Neural progenitor cell (in vitro differentiated cells): ENCODE results near the gene CTNNA3. TPM values are rescaled to one million over a fixed set of nuclear protein-coding genes. Genes with fewer than 3 reads are reported as not detected.

Source experiments
- DNase-seq: peaks from one replicate; pipeline ENCODE4 v3.0.0-alpha.2; 2016; ENCODE audit warnings: low spot score
- H2AFZ ChIP-seq: fragments of 200-600 bp; sonication (generic); replicated peaks from 2 replicates; pipeline ENCODE4 v1.6.1; 2016; ENCODE audit warnings: antibody characterized with exemption
- H3F3A ChIP-seq: fragments of 200-600 bp; sonication (generic); 2 replicates; pipeline ENCODE4 v1.6.1; 2016; ENCODE audit warnings: antibody characterized with exemption, low read depth
- H3K27ac ChIP-seq: fragments of 200-600 bp; sonication (generic); 2 replicates; pipeline ENCODE4 v1.5.1; 2016; ENCODE audit warnings: mild to moderate bottlenecking
- H3K27me3 ChIP-seq: fragments of 200-600 bp; sonication (generic); 2 replicates; pipeline ENCODE4 v1.6.1; 2016; ENCODE audit warnings: mild to moderate bottlenecking, moderate library complexity
- H3K36me3 ChIP-seq: fragments of 200-600 bp; sonication (generic); 2 replicates; pipeline ENCODE4 v1.5.1; 2016
- H3K4me1 ChIP-seq: fragments of 200-600 bp; sonication (generic); 2 replicates; pipeline ENCODE4 v1.6.1; 2016; ENCODE audit warnings: mixed run types
- H3K4me2 ChIP-seq: fragments of 200-600 bp; sonication (generic); 2 replicates; pipeline ENCODE4 v1.6.1; 2016
- H3K4me3 ChIP-seq: fragments of 200-600 bp; sonication (generic); 2 replicates; pipeline ENCODE4 v1.5.1; 2016
- H3K79me2 ChIP-seq: fragments of 200-600 bp; sonication (generic); 2 replicates; pipeline ENCODE4 v1.6.1; 2016; ENCODE audit warnings: low read depth
- H3K9ac ChIP-seq: fragments of 200-600 bp; sonication (generic); 2 replicates; pipeline ENCODE4 v1.6.1; 2016
- H3K9me3 ChIP-seq: fragments of 200-600 bp; sonication (generic); 2 replicates; pipeline ENCODE4 v1.5.1; 2016; ENCODE audit warnings: low read depth
- H4K20me1 ChIP-seq: fragments of 200-600 bp; sonication (generic); 2 replicates; pipeline ENCODE4 v1.6.1; 2016; ENCODE audit warnings: low read depth
- H3K27ac Mint-ChIP-seq: 3 replicates; pipeline ENCODE4 v1.8.0; 2021; ENCODE audit warnings: mixed read lengths
- H3K27me3 Mint-ChIP-seq: 2 replicates; pipeline ENCODE4 v1.8.0; 2022; ENCODE audit warnings: low read depth, mild to moderate bottlenecking, inconsistent platforms, moderate library complexity, mixed read lengths; ENCODE audit not compliant: insufficient read depth
- H3K36me3 Mint-ChIP-seq: 3 replicates; pipeline ENCODE4 v1.8.0; 2021; ENCODE audit warnings: mixed read lengths
- H3K4me1 Mint-ChIP-seq: 3 replicates; pipeline ENCODE4 v1.8.0; 2021; ENCODE audit warnings: mixed read lengths
- H3K4me3 Mint-ChIP-seq: 3 replicates; pipeline ENCODE4 v1.8.0; 2021; ENCODE audit warnings: mild to moderate bottlenecking, moderate library complexity, mixed read lengths
- H3K9me3 Mint-ChIP-seq: 3 replicates; pipeline ENCODE4 v1.8.0; 2020; ENCODE audit warnings: mixed read lengths
- CTCF ChIP-seq: fragments of 200-600 bp; sonication (generic); IDR thresholded peaks from 2 replicates; pipeline ENCODE4 v1.5.1; 2017; ENCODE audit warnings: antibody characterized with exemption, mild to moderate bottlenecking
- EZH2 ChIP-seq: fragments of 200-600 bp; sonication (generic); IDR thresholded peaks from 2 replicates; pipeline ENCODE4 v1.6.1; 2017; ENCODE audit warnings: antibody characterized with exemption, mild to moderate bottlenecking, moderate library complexity
- EZH2phosphoT487 ChIP-seq: fragments of 200-600 bp; sonication (generic); IDR thresholded peaks from 2 replicates; pipeline ENCODE4 v1.6.1; 2017; ENCODE audit warnings: antibody characterized with exemption
- total RNA-seq: library from RNA; depleted of rRNA; stranded (reverse); fragments of >200 nt; gene quantifications from 2 replicates; pipeline ENCODE4 v1.2.3, GENCODE V29; 2015; ENCODE audit warnings: low replicate concordance

Gene CTNNA3
- total RNA-seq, 1 donor from 2014 or later, result 12.9 TPM

- no peak overlapping the region for H3K27ac Mint-ChIP-seq
- H3K9me3 Mint-ChIP-seq, result no peaks in the 10 kb centered on the region
- H3K4me3 Mint-ChIP-seq, result no peak overlapping the region
- Histone ChIP-seq H4K20me1 (no peaks in the 10 kb centered on the region), H3K4me3 (no peak overlapping the region), H3K27me3 (no peaks in the 10 kb centered on the region), H2AFZ (no peak overlapping the region), H3K36me3 (no peaks in the 10 kb centered on the region), H3F3A (no peaks in the 10 kb centered on the region), H3K4me1 (no peaks in the 10 kb centered on the region), H3K9ac (no peak overlapping the region), H3K4me2 (no peak overlapping the region), H3K9me3 (no peaks in the 10 kb centered on the region), H3K79me2 (no peaks in the 10 kb centered on the region), H3K27ac (no peak overlapping the region)
- DNase-seq, result no peak
- no peaks in the 10 kb centered on the region for H3K27me3 Mint-ChIP-seq
- H3K36me3 Mint-ChIP-seq, result no peaks in the 10 kb centered on the region
- H3K4me1 Mint-ChIP-seq, result no peaks in the 10 kb centered on the region
- TF ChIP-seq EZH2 (no peak), EZH2phosphoT487 (no peak), CTCF (no peak)
Observed at GRCh38 chr10:67296926-67297325, 399.1 kb downstream of the CTNNA3 start.

- Mint-ChIP-seq H3K36me3 (no peaks in the 10 kb centered on the region), H3K4me3 (no peak overlapping the region), H3K27ac (no peak overlapping the region), H3K4me1 (no peaks in the 10 kb centered on the region), H3K27me3 (peaks cover 3% of the 10 kb centered on the region), H3K9me3 (no peaks in the 10 kb centered on the region)
- no peaks in the 10 kb centered on the region for H3K36me3 ChIP-seq
- no peaks in the 10 kb centered on the region for H3F3A ChIP-seq
- no peaks in the 10 kb centered on the region for H3K27me3 ChIP-seq
- H3K4me1 ChIP-seq, result peaks cover 16% of the 10 kb centered on the region
- no peak for DNase-seq
- H3K9ac ChIP-seq, result no peak overlapping the region
- TF ChIP-seq CTCF (no peak), EZH2phosphoT487 (no peak), EZH2 (no peak)
- H2AFZ ChIP-seq, result no peak overlapping the region
- H4K20me1 ChIP-seq, result no peaks in the 10 kb centered on the region
- no peak overlapping the region for H3K4me2 ChIP-seq
- no peaks in the 10 kb centered on the region for H3K79me2 ChIP-seq
- no peak overlapping the region for H3K4me3 ChIP-seq
- H3K27ac ChIP-seq, result no peak overlapping the region
- no peaks in the 10 kb centered on the region for H3K9me3 ChIP-seq
Observed at GRCh38 chr10:67288688-67289410, 407.1 kb downstream of the CTNNA3 start.

GRCh38 chr10:67284589-67284988 is 411.4 kb downstream of the CTNNA3 start:
- DNase-seq, result no peak
- Mint-ChIP-seq H3K9me3 (no peaks in the 10 kb centered on the region), H3K4me1 (peaks cover 2% of the 10 kb centered on the region), H3K27me3 (peaks cover 3% of the 10 kb centered on the region), H3K27ac (no peak overlapping the region), H3K4me3 (no peak overlapping the region), H3K36me3 (no peaks in the 10 kb centered on the region)
- Histone ChIP-seq H3K4me2 (no peak overlapping the region), H3K9me3 (no peaks in the 10 kb centered on the region), H3K27ac (no peak overlapping the region), H3K27me3 (no peaks in the 10 kb centered on the region), H3K4me3 (no peak overlapping the region), H4K20me1 (no peaks in the 10 kb centered on the region), H3K9ac (no peak overlapping the region), H3K79me2 (no peaks in the 10 kb centered on the region), H3K36me3 (no peaks in the 10 kb centered on the region), H2AFZ (no peak overlapping the region), H3K4me1 (peaks cover 39% of the 10 kb centered on the region), H3F3A (peaks cover 16% of the 10 kb centered on the region)
- TF ChIP-seq EZH2phosphoT487 (no peak), EZH2 (no peak), CTCF (peak; percentile 38)
